Lung microvascular endothelial cell (primary cell): Measurements from ENCODE around the gene PARD3B. TPM values are rescaled to one million over a fixed set of nuclear protein-coding genes. Genes with fewer than 3 reads are reported as not detected.
A peak's percentile ranks its signal among the peaks of the same experiment; 100 is the strongest.

Experiments
- DNase-seq, 2 donors: peaks; one replicate each; pipeline versions ENCODE4 v3.0.0 to v3.0.0-alpha.2; 2010; ENCODE audit warnings: low read depth in 2 of 2
- total RNA-seq: library from RNA; depleted of rRNA; stranded (reverse); fragments of >200 nt; gene quantifications from 2 replicates; pipeline ENCODE4 v1.2.1, GENCODE V29; 2014

Gene PARD3B
- 5.2 and 10.9 TPM in 2 replicates for total RNA-seq

- peak; percentile 70 to 74 for DNase-seq
Measured at GRCh38 chr2:204544961-204545860, at the start of gene PARD3B. TSS of gene PARD3B (plus strand) at chr2:204545475. CDS start at chr2:204546000, 525 bp downstream.

- no peak for DNase-seq
Measured at GRCh38 chr2:204496779-204497178, 48.5 kb upstream of the PARD3B start.

- no peak for DNase-seq
Measured at GRCh38 chr2:204497855-204498254, 47.4 kb upstream of the PARD3B start.

GRCh38 chr2:204498291-204498690 is 47.0 kb upstream of the PARD3B start:
- DNase-seq = no peak

- DNase-seq = no peak
Measured at GRCh38 chr2:204503869-204504268, 41.4 kb upstream of the PARD3B start.

- DNase-seq = no peak
Measured at GRCh38 chr2:204504594-204504993, 40.7 kb upstream of the PARD3B start.

- no peak for DNase-seq
Measured at GRCh38 chr2:204505488-204505887, 39.8 kb upstream of the PARD3B start.

- no peak for DNase-seq
Measured at GRCh38 chr2:204505946-204506345, 39.3 kb upstream of the PARD3B start.

- DNase-seq = no peak
Measured at GRCh38 chr2:204507636-204508035, 37.6 kb upstream of the PARD3B start.

- no peak for DNase-seq
Measured at GRCh38 chr2:204510709-204511420, 34.4 kb upstream of the PARD3B start.

- no peak for DNase-seq
Measured at GRCh38 chr2:204514439-204514838, 30.8 kb upstream of the PARD3B start.

GRCh38 chr2:204515416-204515815 is 29.9 kb upstream of the PARD3B start:
- no peak for DNase-seq

GRCh38 chr2:204517154-204517553 is 28.1 kb upstream of the PARD3B start:
- no peak for DNase-seq

GRCh38 chr2:204529795-204530463 is 15.3 kb upstream of the PARD3B start:
- no peak for DNase-seq

- no peak for DNase-seq
Measured at GRCh38 chr2:204530464-204530805, 14.8 kb upstream of the PARD3B start.

GRCh38 chr2:204533629-204534370 is 11.5 kb upstream of the PARD3B start:
- DNase-seq = peak in 1 of 2 donors; percentile 21

GRCh38 chr2:204535356-204535755 is 9.9 kb upstream of the PARD3B start:
- no peak for DNase-seq

GRCh38 chr2:204535764-204536163 is 9.5 kb upstream of the PARD3B start:
- no peak for DNase-seq

- peak; percentile 29 to 45 for DNase-seq
Measured at GRCh38 chr2:204538182-204539018, 6.9 kb upstream of the PARD3B start.

GRCh38 chr2:204539019-204539385 is 6.3 kb upstream of the PARD3B start:
- DNase-seq = peak; percentile 45 to 63

- DNase-seq = no peak
Measured at GRCh38 chr2:204541637-204542036, 3.6 kb upstream of the PARD3B start.
